Astrocyte (in vitro differentiated cells and primary cell): ENCODE results near the gene HECTD4.
"Not testable (repeated sequence)": the region's sequence is repeated elsewhere in the genome, so short reads cannot be mapped to it uniquely, and the experiment has no call there.

Source experiments
- CTCF ChIP-seq: IDR thresholded peaks from 2 replicates; pipeline ENCODE4 v1.5.1; 2011; ENCODE audit warnings: low read depth, mild to moderate bottlenecking, inconsistent platforms, low read length, moderate library complexity; ENCODE audit not compliant: insufficient read depth
- EZH2 ChIP-seq: IDR thresholded peaks from 2 replicates; pipeline ENCODE4 v1.6.1; 2012; ENCODE audit warnings: mild to moderate bottlenecking, low read length, inconsistent platforms; ENCODE audit not compliant: insufficient read depth

DNA sequence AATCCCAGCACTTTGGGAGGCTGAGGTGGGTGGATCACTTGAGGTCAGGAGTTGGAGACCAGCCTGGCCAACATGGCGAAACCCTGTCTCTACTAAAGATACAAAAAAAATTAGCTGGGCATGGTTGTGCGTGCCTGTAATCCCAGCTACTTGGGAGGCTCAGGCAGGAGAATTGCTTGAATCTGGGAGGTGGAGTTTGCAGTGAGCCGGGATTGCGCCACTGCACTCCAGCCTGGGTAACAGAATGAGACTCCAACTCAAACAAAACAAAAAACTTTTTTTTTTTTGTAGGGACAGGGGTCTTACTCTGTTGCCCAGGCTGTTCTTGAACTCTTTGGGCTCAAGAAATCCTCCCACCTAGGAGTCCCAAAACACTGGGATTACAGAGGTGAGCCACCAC, 33.2 kb upstream of the HECTD4 start:
- not testable (repeated sequence) for TF ChIP-seq CTCF, EZH2
